ENCODE results near the gene ITGB7. TPM values are rescaled to one million over a fixed set of nuclear protein-coding genes. Genes with fewer than 3 reads are reported as not detected.
A peak's percentile ranks its signal among the peaks of the same experiment; 100 is the strongest.

The ITGB7 gene
- total RNA-seq, 1 donor from 2014 or later: 1.4 TPM

- intact Hi-C loops (cut with DNase I): no loop called here
Observed at GRCh38 chr12:53231921-53232645, 25.0 kb upstream of the ITGB7 start, which contains the start of gene RARG. TSS of gene RARG (minus strand) at chr12:53232209. CDS start at chr12:53227545, 4,664 bp downstream.

GRCh38 chr12:53231671-53231920 is 24.5 kb upstream of the ITGB7 start:
- DNase-seq (ENCODE audit: low spot score): no peak
- intact Hi-C loops (cut with DNase I): no loop called here

More at GRCh38 chr12:53231921-53232645, 25.0 kb upstream of the ITGB7 start, which contains the start of gene RARG:
- DNase-seq (ENCODE audit: low spot score): no peak

GRCh38 chr12:53230108-53230845 is 23.2 kb upstream of the ITGB7 start:
- intact Hi-C loops (cut with DNase I): no loop called here
- DNase-seq (ENCODE audit: low spot score): no peak

- intact Hi-C loops (cut with DNase I): no loop called here
- DNase-seq (ENCODE audit: low spot score): no peak
Observed at GRCh38 chr12:53229454-53229853, 22.4 kb upstream of the ITGB7 start.

DNA sequence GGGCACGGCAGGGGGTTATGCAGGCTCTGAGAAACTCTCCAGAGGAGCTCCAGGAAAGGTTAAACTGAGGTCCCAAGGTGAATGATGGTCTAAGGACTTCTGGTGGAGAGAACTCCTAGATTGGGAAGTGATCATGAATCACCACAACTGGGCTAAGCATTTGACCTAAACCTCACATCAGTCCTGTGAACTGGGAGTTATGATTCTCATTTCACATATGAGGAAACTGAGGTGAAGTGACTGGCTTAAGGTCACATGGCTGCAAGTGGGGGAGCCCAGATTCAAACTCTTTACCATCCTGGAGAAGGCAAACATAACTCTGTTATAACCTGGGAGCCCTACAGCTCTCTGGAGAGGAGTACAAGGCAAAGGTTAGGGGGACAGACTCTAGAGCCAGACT is 20.8 kb upstream of the ITGB7 start:
- no peak for DNase-seq (ENCODE audit: low spot score)
- intact Hi-C loops (cut with DNase I): no loop called here

GRCh38 chr12:53227341-53227740 is 20.3 kb upstream of the ITGB7 start:
- intact Hi-C loops (cut with DNase I): no loop called here
- no peak for DNase-seq (ENCODE audit: low spot score)

DNA sequence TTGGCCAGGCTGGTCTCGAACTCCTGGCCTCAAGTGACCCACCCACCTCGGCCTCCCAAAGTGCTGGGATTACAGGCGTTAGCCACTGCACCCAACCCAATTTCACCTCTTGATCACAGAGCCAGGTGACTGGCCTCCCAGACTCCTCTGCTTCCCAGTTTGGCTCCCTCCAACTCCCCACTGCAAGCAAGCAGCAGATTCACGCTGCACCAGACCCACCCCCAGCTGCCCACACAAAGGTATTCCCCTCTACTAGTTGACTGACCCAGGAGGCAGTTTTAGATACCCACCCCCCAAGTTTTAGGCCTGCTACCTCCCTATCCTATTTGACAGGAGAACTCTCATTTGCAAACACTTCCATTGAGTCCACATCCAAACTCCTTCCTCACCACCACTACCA is 19.8 kb upstream of the ITGB7 start:
- no peak for DNase-seq (ENCODE audit: low spot score)
- intact Hi-C loops (cut with DNase I): no loop called here

DNA sequence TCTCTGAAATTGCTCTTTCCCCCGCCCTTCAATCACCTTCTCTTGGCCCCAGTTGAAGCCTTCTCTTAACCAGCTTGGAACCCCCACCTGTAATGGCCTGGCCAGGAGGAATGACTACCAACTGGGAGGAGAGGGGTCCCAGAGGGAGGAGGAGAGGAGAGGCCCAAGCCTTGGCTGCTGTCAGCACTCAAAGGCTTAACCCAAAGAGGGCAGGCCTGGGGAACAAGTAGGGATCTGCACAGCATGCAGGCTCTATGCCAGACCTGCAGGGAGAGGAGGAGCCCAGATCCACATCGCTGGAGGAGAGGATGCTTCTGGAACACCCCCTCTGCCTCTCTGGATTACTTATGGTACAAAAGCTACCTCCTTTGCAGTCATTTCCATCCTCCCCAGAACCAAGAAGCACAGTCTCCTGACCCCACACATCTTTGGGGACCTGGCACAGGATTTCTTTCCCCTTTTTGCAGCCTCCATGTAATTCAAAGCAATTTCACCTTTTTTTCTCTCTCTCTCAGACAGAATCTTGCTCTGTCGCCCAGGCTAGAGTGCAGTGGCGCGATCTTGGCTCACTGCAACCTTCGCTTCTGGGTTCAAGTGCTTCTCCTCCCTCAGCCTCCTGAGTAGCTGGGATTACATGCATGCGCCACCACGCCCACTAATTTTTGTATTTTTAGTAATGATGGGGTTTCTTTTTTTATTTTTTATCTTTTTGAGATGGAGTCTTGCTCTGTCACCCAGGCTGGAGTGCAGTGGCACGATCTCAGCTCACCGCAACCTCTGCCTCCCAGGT is 18.8 kb upstream of the ITGB7 start:
- intact Hi-C loops (cut with DNase I): no loop called here
- DNase-seq (ENCODE audit: low spot score): no peak

- DNase-seq (ENCODE audit: low spot score): no peak
- intact Hi-C loops (cut with DNase I): no loop called here
Observed at GRCh38 chr12:53224897-53225634, 18.0 kb upstream of the ITGB7 start.

DNA sequence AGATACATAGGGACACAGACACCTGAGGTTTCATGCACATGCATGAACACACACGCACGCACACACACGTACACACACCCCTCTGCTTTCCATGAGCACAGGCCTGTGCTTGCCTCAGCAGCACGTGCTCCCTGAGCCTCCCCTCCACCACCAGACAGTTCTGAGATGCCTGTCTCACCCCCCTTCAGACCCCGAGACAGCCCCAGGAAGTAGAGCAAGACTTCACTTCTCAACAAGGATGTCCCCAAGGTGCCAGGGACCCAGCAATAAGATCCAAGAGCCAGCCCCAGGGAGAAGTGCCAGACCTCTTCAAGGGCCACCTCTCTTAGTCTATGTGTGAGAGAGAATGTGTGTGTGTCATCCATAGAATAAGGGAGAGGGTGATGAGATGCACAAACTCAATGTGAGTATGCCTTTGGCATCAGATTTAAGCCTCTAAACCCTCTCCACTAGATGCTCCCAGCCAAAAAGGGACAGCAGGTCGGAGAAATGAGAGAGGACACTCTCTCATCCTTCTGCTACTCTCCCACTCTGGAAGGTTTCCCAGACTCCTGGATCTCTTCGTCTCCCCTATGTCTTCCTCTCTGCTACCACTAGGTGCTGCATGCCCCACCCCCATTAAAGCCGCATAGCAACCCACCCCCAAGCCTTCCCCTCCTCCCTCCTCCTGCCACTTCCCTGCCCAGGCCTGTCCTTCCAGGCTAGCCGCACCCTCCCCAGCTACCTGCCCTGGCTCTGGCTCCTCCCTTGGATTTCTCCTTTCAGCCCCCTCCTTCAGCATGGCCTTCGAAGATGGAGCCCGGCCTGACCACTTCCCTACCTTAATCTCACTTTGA is 17.2 kb upstream of the ITGB7 start:
- DNase-seq (ENCODE audit: low spot score): no peak
- intact Hi-C loops (cut with DNase I): no loop called here

- intact Hi-C loops (cut with DNase I): no loop called here
- no peak for DNase-seq (ENCODE audit: low spot score)
Observed at GRCh38 chr12:53223389-53224060, 16.5 kb upstream of the ITGB7 start.

DNA sequence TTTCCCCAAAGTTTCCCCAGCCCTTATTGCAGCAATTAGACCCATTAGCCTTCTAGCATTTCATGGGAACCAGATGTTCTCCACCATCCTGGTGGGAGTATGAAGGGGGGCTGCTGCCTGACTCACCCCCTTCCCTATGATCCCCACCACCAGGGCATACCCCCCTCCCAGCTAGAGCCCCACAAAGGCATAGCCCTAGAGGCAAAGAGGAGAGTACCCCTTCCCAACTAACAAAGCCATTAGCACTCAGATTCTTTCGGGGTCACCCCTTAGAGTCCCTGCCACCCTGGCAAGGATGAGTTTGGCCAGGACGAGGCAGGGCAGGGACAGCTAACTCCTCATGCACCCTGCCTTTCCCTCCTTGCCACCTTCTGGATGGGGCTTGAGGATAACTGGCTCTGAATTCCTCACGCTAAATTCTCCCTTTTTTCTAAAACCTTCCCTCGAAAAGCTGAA is 15.8 kb upstream of the ITGB7 start:
- intact Hi-C loops (cut with DNase I): no loop called here
- DNase-seq (ENCODE audit: low spot score): no peak

GRCh38 chr12:53222170-53222721 is 15.2 kb upstream of the ITGB7 start:
- no peak for DNase-seq (ENCODE audit: low spot score)
- intact Hi-C loops (cut with DNase I): no loop called here

- peak; percentile 87 for DNase-seq (ENCODE audit: low spot score)
- intact Hi-C loops (cut with DNase I): loop anchor here (2.0 kb wide), 1 partner anchor 29 kb away; no protein-coding TSS in a partner anchor
Observed at GRCh38 chr12:53221203-53222080, 14.4 kb upstream of the ITGB7 start.

DNA sequence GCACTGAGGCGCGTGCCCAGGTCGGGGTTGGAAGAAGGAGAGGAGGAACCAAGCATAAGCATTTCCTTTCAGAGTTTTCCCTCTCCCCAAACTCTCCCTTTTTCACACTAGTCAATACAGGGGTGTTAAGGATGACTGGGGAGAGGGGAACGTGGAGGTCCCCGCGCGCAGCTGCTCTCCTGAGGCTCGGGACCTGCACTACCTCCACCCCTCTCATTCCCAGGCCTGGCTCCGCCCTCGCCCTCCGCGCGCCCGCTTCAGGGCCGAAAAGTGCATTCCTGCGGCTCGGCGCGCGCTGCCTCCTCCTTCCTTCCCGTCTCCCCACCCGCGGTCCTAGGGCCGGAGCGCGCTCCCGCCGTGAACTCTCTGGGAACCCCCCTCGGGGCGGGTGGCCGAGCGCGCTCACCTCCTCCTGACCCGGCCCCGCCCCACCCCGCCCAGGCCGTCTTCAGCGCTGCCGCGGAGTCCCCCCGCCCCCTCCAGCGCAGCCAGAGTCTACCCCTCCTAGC is 13.7 kb upstream of the ITGB7 start:
- intact Hi-C loops (cut with DNase I): loop anchor here (2.0 kb wide), 1 partner anchor 30 kb away; no protein-coding TSS in a partner anchor
- peak; percentile 95 for DNase-seq (ENCODE audit: low spot score)

GRCh38 chr12:53219956-53220693 is 13.1 kb upstream of the ITGB7 start:
- DNase-seq (ENCODE audit: low spot score): no peak
- intact Hi-C loops (cut with DNase I): loop anchor here (2.0 kb wide), 1 partner anchor 31 kb away; no protein-coding TSS in a partner anchor
